ENCODE data around the gene CARF.

CARF gene

DNA sequence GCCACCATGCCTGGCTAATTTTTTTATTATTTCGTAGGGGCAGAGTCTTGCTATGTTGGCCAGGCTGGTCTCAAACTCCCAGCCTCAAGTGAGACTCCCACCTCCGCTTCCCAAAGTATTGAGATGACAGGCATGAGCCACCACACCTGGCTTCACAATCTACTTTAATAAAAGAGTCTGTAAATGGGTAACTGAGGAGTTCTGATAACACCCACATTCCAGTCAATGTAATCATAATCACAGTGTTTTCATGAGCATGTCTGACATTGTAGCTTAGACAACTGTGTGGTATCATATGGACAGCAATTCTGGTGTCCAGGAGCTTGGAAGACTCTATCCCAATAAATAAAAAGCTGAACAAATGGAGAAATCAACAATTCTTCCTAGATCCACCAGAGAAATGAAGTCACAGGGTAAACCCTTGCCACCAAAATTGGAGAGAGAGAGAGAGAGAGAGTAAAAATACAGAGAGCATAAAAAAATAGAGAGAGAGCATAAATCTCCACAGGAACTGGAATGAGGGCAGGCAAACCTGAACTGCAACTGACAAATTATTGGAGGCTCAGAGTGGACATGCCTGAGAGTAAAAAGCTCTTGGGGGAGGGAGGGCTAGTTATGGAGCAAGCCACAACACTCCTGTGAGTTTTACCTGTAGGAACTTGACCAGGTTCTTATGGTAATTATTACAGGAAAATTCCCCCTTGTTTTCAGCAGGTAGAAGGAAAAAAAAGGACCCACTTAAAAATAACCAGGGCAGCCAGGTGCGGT lies 90.2 kb downstream of the CARF start:
- TF ChIP-seq, protein P1, sequence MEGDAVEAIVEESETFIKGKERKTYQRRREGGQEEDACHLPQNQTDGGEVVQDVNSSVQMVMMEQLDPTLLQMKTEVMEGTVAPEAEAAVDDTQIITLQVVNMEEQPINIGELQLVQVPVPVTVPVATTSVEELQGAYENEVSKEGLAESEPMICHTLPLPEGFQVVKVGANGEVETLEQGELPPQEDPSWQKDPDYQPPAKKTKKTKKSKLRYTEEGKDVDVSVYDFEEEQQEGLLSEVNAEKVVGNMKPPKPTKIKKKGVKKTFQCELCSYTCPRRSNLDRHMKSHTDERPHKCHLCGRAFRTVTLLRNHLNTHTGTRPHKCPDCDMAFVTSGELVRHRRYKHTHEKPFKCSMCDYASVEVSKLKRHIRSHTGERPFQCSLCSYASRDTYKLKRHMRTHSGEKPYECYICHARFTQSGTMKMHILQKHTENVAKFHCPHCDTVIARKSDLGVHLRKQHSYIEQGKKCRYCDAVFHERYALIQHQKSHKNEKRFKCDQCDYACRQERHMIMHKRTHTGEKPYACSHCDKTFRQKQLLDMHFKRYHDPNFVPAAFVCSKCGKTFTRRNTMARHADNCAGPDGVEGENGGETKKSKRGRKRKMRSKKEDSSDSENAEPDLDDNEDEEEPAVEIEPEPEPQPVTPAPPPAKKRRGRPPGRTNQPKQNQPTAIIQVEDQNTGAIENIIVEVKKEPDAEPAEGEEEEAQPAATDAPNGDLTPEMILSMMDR (IDR thresholded peaks at IDR 0.05; ENCODE audit: control insufficient read depth, extremely low read depth, insufficient read depth) = no peak
- H3K4me3 ChIP-seq (ENCODE audit: low read depth, low read length) = no peak overlapping the region
- DNase-seq (ENCODE audit: low read depth) = no peak

DNA sequence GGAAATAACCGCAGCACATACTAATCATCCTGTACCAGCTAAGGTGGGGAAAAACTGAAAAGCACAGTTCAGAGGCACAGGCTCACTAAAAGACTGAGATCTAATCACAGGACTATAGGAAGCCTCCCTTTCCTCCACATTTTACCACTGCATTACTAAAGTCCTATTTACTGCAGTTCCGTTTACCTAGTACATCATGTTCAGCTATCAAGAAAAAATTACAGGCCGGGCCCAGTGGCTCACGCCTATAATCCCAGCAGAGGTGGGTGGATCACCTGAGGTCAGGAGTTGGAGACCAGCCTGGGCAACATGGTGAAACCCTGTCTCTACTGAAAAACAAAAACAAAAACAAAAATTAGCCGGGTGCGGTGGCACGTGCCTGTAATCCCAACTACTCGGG lies 91.6 kb downstream of the CARF start:
- TF ChIP-seq, protein P1 (IDR thresholded peaks at IDR 0.05; ENCODE audit: control insufficient read depth, extremely low read depth, insufficient read depth) = no peak
- DNase-seq (ENCODE audit: low read depth) = no peak
- no peak overlapping the region for H3K4me3 ChIP-seq (ENCODE audit: low read depth, low read length)

- peak within 1 kb of the TSS; percentile 95 for H3K4me3 ChIP-seq (ENCODE audit: low read depth, low read length)
- TF ChIP-seq, protein P1 (IDR thresholded peaks at IDR 0.05; ENCODE audit: control insufficient read depth, extremely low read depth, insufficient read depth) = no peak
- DNase-seq (ENCODE audit: low read depth) = peak; percentile 83
These were observed 102.6 kb downstream of the CARF start, which contains the start of gene NBEAL1 for GRCh38 chr2:203014456-203015199. Gene NBEAL1, plus strand, starts transcription at chr2:203014875. Its CDS starts 1,510 bp downstream, at chr2:203016385.

DNA sequence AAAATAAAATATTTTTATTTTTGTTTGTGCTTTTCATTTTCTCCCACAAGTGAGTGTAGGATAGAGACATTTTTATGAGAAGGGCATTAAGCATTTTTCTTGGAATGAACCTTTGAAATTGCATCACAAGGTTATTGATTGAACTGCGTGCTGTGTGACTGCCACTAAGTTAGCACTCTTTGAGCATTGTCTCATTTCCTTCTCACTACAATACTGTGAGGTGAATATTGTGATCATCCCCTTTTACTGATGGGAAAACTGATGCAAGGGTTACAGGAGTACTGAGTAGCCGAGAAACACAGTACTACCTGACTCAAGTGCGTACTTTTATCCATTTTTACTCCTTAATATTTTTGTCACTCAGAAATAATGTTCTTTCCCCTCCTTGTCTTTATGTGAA lies 104.6 kb downstream of the CARF start:
- H3K4me3 ChIP-seq (ENCODE audit: low read depth, low read length) = no peak overlapping the region
- DNase-seq (ENCODE audit: low read depth) = no peak
- TF ChIP-seq, protein P1 (IDR thresholded peaks at IDR 0.05; ENCODE audit: control insufficient read depth, extremely low read depth, insufficient read depth) = no peak

- no peak for DNase-seq (ENCODE audit: low read depth)
- TF ChIP-seq, protein P1 (IDR thresholded peaks at IDR 0.05; ENCODE audit: control insufficient read depth, extremely low read depth, insufficient read depth) = no peak
- no peak overlapping the region for H3K4me3 ChIP-seq (ENCODE audit: low read depth, low read length)
These were observed 106.1 kb downstream of the CARF start for GRCh38 chr2:203018181-203018580.

- TF ChIP-seq, protein P1 (IDR thresholded peaks at IDR 0.05; ENCODE audit: control insufficient read depth, extremely low read depth, insufficient read depth) = no peak
- no peak for DNase-seq (ENCODE audit: low read depth)
- H3K4me3 ChIP-seq (ENCODE audit: low read depth, low read length) = no peak overlapping the region
These were observed 107.1 kb downstream of the CARF start for GRCh38 chr2:203019142-203019541.

Measured in LNCaP clone FGC (cell line).